Activated CD4-positive, CD25-positive, alpha-beta regulatory T cell treated with anti-CD3 and anti-CD28 coated beads, Interleukin-2, amount 50 U/mL, for 24 hours (primary cell): Measurements from ENCODE around the gene PTPRM.

Source experiments
- ATAC-seq, 2 donors: fragments of 150-1000 bp; cut with Tn5 transposase; one replicate each; pipeline ENCODE4 v1.10.0; 2021; ENCODE audit warnings: mild to moderate bottlenecking in 1 of 2, moderate library complexity in 1 of 2

The PTPRM gene

DNA sequence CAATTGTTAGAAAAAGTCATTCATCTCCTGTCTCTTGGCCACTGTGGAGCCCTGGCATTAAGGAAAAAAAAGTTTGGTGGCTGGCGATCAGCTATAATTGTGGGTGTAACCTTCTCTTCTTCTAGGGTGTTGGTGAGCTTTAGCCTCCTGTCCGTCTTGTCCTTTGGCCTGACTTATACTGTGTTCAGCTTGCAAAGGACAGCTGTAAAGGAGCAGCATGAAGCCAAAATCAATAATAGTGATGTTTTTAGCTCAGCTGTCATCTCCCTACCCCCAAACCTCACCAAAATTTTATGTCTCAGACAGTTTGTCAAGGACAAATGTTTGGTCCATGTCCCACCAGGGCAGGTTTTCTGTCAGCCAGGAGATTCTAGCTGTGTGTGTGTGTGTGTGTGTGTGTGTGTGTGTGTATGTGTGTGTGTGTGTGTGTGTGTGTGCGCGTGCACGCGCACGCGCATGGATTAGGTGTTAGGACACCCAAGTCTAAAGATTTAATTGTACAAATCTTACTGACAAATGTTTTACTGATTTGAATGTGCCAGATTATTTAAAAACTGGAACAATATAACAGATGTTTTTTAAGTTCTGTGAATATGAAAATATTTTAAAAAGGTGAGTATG lies 109.2 kb downstream of the PTPRM start:
- no peak for ATAC-seq

DNA sequence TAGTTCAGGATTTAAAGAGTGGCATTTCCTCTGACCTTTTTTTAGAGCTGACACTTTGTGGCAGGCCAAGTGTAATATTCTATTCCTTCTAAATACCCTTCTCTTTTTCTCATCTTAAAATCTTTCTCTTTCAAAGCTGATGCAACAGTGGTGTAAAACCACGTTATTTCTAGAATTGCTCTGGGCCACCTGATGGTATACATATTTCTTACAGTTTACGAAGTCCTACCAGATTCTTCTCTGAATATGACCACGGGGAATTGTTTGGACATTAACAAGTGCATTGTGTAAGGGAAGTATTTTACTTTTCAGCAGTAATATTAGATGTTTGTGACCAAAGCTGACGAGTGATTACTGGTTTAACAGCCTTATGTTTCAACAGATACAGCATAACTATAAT lies 109.9 kb downstream of the PTPRM start:
- ATAC-seq, result no peak

- ATAC-seq, result no peak
Measured at GRCh38 chr18:7677424-7677823, 110.3 kb downstream of the PTPRM start.

DNA sequence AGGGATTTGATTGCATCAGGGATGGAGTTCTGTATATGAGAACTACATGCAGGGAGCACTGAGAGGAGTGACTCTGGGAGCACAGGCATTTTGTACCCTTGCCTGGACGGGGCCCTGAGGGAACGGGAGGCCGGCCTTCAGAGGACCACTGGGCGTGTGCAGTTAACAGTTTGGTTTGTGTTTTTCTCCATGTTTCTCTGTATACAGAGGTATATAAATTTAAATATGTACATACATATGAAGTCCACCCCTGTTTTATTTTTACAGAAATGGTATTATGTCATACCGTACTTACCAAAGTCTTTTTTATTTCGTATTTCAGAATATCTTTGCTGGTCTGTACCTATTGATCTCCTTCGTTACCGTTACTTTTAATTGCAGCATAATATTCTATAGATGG lies 111.3 kb downstream of the PTPRM start:
- ATAC-seq, result no peak

GRCh38 chr18:7678801-7679200 lies 111.7 kb downstream of the PTPRM start:
- ATAC-seq, result no peak

DNA sequence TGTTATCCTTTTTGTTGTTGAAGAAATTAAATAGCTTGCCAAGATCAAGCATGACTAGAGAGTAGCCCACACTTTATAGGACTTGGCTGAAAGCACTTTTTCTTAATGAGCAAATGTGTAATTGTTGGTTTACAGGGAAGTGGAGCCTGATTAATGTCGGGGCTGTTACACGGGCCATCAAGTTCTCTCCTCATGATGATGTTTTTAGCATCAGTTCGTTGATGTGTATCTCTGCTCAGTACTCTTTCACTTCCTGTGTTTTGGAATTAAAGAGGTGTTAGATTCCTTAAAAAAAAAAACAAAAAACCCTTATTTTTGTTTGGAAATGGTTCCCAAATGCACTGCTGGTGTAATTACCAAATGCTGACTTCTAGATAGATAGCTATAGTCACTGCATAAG lies 114.2 kb downstream of the PTPRM start:
- no peak for ATAC-seq

DNA sequence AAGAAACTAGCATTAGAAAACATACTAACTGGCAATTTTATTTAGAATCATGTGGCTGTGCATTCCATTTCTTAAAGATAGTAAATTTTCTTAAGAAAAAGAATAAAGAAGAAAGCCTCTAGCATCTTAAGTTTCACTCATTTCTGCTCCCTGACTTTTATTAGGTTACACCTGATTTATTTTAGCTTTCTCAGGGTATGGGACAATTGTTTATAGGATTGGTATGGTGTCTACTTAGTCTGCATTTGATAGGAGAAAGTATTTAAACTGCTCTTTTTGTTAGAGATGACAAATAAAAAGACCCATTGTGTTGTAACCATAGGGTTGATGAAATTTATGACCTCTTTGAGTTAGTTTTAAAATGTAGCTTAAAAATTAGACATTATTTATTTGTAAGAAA lies 115.2 kb downstream of the PTPRM start:
- no peak for ATAC-seq

DNA sequence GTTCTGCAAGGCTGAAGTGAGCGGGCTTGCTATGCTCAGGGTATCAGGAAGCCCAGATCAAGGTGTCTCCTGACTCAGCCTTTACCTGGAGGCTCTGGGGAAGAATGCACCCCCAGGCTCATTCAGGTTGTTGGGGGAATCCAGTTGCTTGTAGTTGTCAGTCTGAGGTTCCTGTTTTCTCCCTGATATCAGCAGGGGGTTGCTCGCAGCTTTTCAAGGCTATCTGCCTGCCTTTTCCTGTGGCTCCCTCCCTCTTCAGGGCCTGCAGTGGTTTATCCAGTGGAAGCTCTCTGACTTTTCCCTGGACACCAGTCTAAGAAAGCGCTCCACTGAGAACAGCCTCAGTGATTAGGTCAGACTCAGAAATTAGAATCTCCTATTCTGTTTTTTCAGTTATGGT lies 116.6 kb downstream of the PTPRM start:
- no peak for ATAC-seq

GRCh38 chr18:7684357-7684756 lies 117.2 kb downstream of the PTPRM start:
- no peak for ATAC-seq

DNA sequence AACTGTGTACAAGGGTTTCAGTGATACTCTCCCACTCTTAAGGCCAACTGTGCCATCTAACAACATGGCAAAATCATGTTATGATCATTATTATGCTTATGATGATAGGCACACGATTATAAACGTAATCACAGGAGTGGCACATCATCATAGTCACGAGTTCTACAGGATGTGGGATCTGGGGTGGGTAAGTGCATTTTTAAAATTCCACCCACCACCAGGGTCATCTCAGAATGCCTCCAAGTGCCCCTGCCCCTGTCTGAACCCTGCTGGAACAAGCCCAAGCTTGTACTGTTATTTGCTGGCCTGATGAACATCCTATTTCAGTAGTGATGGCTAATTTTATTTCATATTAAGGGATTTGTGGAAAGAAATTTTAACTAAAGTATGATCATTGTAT lies 117.8 kb downstream of the PTPRM start:
- no peak for ATAC-seq

DNA sequence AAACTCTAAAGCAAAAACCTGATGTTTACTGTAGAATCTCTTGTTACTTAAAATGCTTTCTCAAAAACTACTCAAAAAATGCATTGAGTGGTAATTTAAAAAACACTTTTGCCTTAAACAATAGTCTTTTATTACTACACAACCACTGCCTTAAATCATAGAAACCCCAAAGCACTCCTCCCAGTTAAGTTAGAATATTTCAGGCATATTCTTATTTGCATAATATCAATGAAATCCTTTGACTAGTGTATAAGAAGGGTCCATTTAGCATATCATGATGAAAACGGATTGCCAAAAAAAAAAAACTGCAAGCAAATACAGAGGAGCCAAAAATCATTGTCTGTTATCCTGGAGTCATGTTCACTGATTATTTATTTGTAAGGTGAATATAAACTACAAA lies 119.2 kb downstream of the PTPRM start:
- no peak for ATAC-seq

DNA sequence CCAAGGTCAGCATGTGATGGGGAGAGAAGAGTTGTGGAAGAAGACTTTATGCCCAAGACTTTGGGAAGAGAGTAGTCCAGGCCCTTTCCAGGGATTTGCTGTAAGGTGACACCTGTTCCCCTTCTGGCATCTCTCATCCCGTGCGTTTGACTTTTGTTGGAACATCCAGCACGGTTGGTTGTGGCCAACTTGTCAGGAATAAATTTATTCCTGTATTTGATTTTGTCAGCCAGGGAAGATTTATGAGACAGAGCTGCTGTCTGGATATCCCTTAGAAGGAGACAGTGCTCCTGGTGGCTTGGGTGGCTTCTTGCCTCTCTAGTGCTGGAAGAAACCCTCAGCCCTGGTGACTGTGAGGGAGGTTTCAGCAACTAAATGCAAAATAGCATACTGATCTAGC lies 121.5 kb downstream of the PTPRM start:
- no peak for ATAC-seq

DNA sequence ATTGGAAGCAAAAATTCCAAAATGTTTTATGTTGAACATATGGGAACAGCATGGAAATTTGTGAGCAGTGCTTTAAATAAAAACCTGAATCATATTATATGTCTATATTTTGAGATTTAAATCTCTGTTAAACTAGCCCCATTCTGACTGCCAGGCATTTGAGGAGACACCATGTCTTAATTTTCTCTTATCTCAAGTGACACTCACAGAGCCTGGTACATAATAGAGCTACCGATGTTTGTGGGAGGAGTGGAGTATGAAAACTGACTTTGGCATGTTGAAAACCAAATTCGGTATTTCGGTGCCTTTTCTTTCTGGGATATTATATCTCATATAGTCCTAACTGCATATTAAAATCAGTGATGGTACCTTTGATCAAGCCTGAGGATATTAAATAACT lies 124.1 kb downstream of the PTPRM start:
- ATAC-seq, result no peak

GRCh38 chr18:7696780-7697179 lies 129.7 kb downstream of the PTPRM start:
- no peak for ATAC-seq

GRCh38 chr18:7697306-7697705 lies 130.2 kb downstream of the PTPRM start:
- no peak for ATAC-seq

DNA sequence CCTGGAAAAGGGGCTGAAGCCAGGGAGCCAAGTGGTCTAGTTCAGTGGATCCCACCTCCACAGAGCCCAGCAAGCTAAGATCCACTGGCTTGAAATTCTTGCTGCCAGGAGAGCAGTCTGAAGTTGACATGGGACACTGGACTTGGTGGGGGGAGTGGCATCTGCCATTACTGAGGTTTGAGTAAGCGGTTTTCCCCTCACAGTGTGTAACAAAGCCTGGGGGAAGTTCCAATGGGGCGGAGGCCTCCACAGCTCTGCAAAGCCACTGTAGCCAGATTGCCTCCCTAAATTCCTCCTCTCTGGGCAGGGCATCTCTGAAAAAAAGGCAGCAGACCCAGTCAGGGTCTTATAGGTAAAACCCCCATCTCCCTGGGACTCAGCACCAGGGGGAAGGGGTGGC lies 144.4 kb downstream of the PTPRM start:
- no peak for ATAC-seq

DNA sequence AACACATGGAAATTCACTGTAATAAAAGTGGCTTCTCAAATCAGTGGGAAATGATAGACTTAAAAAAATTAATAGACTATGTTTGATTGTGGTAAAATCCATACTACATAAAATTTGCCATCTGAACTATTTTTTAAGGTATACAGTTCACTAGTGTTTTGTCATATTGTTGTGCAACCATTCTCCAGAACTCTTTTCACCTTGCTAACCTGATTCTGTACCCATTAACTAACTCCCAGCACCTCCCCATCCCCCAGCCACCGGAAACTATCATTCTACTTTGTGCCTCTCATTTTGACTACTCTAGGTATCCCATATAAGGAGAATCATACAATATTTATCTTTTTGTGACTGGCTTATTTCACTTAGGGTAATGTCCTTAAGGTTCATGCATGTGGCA lies 153.3 kb downstream of the PTPRM start:
- ATAC-seq, result no peak

DNA sequence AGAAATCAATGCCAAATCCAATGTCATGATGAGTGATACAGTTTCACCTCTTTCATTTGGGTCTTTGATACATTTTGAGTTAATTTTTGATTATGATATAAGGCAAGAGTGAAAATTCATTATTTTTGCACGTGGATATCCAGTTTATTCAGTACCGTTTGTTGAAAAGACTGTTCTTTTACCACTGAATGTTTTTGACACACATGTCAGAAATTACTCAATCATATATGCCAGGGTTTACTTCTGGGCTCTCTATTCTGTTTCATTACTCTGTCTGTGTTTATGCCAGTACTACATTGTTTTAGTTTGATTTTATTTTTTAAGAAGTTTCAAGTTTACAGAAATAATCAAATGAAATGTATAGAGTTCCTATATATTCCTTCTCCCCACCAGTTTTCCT lies 154.4 kb downstream of the PTPRM start:
- no peak for ATAC-seq

GRCh38 chr18:7722955-7723354 lies 155.8 kb downstream of the PTPRM start:
- ATAC-seq, result no peak

GRCh38 chr18:7723558-7723957 lies 156.4 kb downstream of the PTPRM start:
- no peak for ATAC-seq

- ATAC-seq, result no peak
Measured at GRCh38 chr18:7725473-7725872, 158.4 kb downstream of the PTPRM start.

- ATAC-seq, result no peak
Measured at GRCh38 chr18:7725897-7726296, 158.8 kb downstream of the PTPRM start.

- ATAC-seq, result no peak
Measured at GRCh38 chr18:7726522-7726921, 159.4 kb downstream of the PTPRM start.

DNA sequence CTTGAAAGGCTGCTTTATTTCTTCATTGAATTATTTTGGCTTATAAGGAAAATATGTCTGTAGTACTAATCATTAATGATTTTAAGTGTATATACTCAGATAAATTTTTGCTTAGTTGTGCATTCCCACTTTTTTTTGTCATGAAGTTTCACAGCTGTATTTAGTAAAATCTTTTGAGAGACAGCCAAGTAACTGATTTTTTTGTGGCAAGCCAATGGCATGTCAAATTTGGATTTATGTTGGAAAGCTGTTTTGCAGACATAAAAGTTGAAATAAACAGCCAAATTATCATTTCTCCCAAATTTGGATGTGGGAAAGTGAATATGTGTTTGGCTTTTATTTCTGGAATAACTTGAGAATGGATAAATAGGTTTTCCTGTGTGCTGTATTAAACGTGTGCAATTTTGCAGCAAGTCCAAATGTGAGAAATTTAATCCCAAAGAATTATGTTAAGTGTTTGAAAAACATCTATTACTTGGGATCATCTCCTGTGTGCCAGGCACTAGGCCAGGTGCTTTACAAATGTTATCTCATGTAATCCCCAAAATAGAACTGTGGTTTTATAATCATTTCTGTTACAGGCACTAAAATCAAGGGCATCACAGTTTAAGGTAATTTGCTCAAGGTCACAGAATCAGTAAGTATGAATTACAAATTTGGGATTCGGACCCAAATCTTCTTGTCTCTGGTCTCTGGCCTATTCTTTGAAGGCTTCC lies 160.4 kb downstream of the PTPRM start:
- no peak for ATAC-seq

GRCh38 chr18:7728297-7728696 lies 161.2 kb downstream of the PTPRM start:
- ATAC-seq, result no peak
